Thyroid gland (tissue), 4 donors: ENCODE results near the gene DOCK10.

Experiments used
- POLR2A ChIP-seq, 2 donors: fragments of 450-650 bp; IDR thresholded peaks; one replicate each; pipeline ENCODE4 v1.6.1; 2017; ENCODE audit warnings: antibody characterized with exemption in 2 of 2, mild to moderate bottlenecking in 2 of 2, moderate library complexity in 1 of 2
- TF ChIP-seq, protein P1 (sequence below), 6 experiments: fragments of 200-600 bp in 3 of 6; fragments of 450-650 bp in 3 of 6; sonication (generic) in 3 of 6; IDR thresholded peaks; one replicate each; pipeline ENCODE4 v1.5.1; 2016 to 2019; ENCODE audit warnings: antibody characterized with exemption in 6 of 6, mild to moderate bottlenecking in 2 of 6, inconsistent platforms in 1 of 6, moderate library complexity in 1 of 6

DNA sequence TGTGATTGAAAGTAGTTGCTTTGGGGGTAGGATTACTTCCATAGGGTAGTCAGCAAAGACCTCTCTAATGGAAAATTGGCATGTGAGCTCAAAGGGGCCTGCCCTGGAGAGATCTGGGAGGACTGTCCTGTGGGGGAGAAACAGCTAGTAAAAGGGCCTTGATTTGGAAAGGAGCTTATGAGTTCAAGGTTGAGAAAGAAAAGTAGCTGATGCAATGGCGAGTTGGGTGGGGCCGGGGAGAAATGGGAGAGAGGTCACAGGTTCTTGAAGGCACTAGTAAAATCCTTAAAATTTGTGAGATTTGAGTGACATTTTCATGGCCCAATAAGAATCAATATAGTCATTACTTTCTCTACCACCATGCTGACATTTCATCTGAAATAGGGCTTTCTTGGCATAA is 244.1 kb downstream of the DOCK10 start:
- no peak for TF ChIP-seq POLR2A (IDR thresholded peaks at IDR 0.05)
- TF ChIP-seq, protein P1, sequence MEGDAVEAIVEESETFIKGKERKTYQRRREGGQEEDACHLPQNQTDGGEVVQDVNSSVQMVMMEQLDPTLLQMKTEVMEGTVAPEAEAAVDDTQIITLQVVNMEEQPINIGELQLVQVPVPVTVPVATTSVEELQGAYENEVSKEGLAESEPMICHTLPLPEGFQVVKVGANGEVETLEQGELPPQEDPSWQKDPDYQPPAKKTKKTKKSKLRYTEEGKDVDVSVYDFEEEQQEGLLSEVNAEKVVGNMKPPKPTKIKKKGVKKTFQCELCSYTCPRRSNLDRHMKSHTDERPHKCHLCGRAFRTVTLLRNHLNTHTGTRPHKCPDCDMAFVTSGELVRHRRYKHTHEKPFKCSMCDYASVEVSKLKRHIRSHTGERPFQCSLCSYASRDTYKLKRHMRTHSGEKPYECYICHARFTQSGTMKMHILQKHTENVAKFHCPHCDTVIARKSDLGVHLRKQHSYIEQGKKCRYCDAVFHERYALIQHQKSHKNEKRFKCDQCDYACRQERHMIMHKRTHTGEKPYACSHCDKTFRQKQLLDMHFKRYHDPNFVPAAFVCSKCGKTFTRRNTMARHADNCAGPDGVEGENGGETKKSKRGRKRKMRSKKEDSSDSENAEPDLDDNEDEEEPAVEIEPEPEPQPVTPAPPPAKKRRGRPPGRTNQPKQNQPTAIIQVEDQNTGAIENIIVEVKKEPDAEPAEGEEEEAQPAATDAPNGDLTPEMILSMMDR (IDR thresholded peaks at IDR 0.05), result no peak
